ENCODE data around the gene MCC. TPM values are rescaled to one million over a fixed set of nuclear protein-coding genes. Genes with fewer than 3 reads are reported as not detected.

Gene MCC
- total RNA-seq, 1 donor from 2014 or later: 20.6 TPM

DNA sequence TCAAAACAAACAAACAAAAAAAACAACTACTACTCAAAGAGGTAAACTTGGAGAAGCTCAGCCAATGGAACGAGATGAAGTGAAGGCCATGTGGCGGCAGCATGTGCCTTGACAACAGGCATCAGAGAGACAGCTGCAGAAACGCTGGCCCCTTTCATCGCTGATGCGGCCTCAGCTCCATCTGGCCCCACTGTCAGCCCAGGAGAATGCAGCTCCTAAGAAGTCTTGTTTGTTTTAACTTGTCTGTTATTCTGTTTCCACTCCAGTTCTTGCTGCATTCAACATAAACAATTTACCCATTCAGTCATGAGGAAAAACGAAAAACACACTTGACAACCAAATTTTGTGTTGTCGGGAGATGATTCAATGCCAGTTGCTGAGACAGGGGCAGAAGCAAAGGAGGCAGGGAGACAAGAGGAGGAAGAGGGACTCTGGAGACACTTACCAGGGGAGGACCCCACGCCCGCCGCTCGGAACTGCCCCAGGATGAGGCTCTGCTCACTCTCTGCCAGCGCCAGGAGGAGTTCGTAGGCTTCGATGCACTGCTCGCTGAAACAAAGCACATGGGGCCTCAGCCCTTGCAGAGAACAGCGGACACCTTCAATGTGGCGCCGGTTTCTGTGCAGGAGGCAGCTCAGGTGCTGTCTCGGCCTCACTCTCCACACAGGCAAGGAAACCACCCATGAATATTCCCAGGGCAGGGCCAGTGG is 420.5 kb downstream of the MCC start:
- no peak overlapping the region for H3K27ac ChIP-seq
- TF ChIP-seq, protein P1, sequence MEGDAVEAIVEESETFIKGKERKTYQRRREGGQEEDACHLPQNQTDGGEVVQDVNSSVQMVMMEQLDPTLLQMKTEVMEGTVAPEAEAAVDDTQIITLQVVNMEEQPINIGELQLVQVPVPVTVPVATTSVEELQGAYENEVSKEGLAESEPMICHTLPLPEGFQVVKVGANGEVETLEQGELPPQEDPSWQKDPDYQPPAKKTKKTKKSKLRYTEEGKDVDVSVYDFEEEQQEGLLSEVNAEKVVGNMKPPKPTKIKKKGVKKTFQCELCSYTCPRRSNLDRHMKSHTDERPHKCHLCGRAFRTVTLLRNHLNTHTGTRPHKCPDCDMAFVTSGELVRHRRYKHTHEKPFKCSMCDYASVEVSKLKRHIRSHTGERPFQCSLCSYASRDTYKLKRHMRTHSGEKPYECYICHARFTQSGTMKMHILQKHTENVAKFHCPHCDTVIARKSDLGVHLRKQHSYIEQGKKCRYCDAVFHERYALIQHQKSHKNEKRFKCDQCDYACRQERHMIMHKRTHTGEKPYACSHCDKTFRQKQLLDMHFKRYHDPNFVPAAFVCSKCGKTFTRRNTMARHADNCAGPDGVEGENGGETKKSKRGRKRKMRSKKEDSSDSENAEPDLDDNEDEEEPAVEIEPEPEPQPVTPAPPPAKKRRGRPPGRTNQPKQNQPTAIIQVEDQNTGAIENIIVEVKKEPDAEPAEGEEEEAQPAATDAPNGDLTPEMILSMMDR (IDR thresholded peaks at IDR 0.05): no peak
- H3K4me3 ChIP-seq: no peak overlapping the region
- H3K9me3 ChIP-seq: no peaks in the 10 kb centered on the region
- intact Hi-C loops (cut with DNase I): no loop called here
- no peaks in the 10 kb centered on the region for H3K4me1 ChIP-seq
- peaks cover 28% of the 10 kb centered on the region for H3K36me3 ChIP-seq
- no peaks in the 10 kb centered on the region for H3K27me3 ChIP-seq (ENCODE audit: low read depth)
- ATAC-seq: no peak
- DNase-seq: no peak

DNA sequence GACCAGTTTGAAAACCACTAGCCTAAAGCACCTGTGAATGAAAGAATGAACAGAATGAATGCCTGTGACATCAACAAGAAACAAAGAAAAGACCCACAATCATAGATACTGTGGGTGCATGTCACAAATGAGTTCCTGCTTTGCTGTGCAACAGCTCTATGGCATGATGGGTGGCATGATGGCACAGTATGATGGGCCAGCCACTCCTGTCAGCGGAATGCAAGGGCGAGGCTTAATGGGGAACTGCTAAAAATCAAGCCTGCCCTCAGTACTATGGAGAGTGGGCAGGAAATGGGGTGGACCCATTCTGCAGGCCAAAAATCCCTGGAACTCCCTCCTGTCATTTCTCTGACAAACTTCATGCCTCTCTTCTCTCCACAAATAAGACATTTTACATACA is 422.6 kb downstream of the MCC start:
- Histone ChIP-seq H3K36me3 (peaks cover 31% of the 10 kb centered on the region), H3K27ac (no peak overlapping the region), H3K4me3 (no peak overlapping the region), H3K4me1 (no peaks in the 10 kb centered on the region), H3K9me3 (no peaks in the 10 kb centered on the region), H3K27me3 (ENCODE audit: low read depth) (no peaks in the 10 kb centered on the region)
- intact Hi-C loops (cut with DNase I): no loop called here
- ATAC-seq: no peak
- TF ChIP-seq, protein P1 (IDR thresholded peaks at IDR 0.05): no peak
- no peak for DNase-seq

DNA sequence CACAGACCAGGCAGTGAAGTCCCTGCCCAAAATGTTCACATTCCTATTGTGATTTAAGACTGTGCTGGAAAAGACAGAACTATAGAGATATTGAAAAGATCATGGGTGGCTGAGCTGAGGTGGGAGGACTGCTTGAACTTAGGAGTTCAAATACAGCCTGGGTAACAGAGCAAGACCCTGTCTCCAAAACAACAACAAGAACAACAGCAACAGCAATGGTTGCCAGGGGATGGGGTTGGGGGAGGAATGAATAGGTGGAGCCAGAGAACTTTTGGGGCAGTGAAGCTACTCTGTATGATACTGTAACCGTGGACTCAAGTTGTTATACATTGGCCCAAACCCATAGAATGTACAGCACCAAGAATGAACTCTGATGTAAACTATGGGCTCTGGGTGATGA is 423.4 kb downstream of the MCC start:
- H3K27ac ChIP-seq: no peak overlapping the region
- peaks cover under 1% of the 10 kb centered on the region for H3K4me1 ChIP-seq
- DNase-seq: no peak
- H3K27me3 ChIP-seq (ENCODE audit: low read depth): no peaks in the 10 kb centered on the region
- intact Hi-C loops (cut with DNase I): no loop called here
- TF ChIP-seq, protein P1 (IDR thresholded peaks at IDR 0.05): no peak
- H3K36me3 ChIP-seq: peaks cover 31% of the 10 kb centered on the region
- no peak for ATAC-seq
- H3K9me3 ChIP-seq: no peaks in the 10 kb centered on the region
- no peak overlapping the region for H3K4me3 ChIP-seq

DNA sequence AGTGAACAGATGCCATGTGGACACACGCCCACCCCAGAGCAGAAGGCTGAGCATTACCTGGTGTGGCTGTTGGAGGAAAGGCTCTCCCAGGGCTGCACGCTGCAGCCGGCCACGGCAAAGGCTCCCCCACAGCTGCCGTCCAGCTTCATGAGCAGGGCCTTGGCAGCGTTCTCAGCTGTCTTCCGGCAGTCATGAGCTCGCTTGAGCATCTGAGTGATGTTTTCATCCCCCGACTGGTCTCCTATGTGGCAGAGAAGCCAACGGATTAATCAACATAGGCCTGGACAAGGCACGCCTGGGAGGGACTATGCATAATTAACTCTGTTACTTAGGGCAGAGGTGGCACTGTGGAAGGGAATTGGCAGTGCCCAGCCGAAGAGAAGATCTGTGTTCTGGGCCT is 424.3 kb downstream of the MCC start:
- intact Hi-C loops (cut with DNase I): no loop called here
- no peaks in the 10 kb centered on the region for H3K9me3 ChIP-seq
- no peaks in the 10 kb centered on the region for H3K27me3 ChIP-seq (ENCODE audit: low read depth)
- TF ChIP-seq, protein P1 (IDR thresholded peaks at IDR 0.05): no peak
- peaks cover 35% of the 10 kb centered on the region for H3K36me3 ChIP-seq
- ATAC-seq (no peak), DNase-seq (no peak)
- H3K4me1 ChIP-seq: peaks cover 6% of the 10 kb centered on the region
- H3K27ac ChIP-seq: no peak overlapping the region
- no peak overlapping the region for H3K4me3 ChIP-seq

DNA sequence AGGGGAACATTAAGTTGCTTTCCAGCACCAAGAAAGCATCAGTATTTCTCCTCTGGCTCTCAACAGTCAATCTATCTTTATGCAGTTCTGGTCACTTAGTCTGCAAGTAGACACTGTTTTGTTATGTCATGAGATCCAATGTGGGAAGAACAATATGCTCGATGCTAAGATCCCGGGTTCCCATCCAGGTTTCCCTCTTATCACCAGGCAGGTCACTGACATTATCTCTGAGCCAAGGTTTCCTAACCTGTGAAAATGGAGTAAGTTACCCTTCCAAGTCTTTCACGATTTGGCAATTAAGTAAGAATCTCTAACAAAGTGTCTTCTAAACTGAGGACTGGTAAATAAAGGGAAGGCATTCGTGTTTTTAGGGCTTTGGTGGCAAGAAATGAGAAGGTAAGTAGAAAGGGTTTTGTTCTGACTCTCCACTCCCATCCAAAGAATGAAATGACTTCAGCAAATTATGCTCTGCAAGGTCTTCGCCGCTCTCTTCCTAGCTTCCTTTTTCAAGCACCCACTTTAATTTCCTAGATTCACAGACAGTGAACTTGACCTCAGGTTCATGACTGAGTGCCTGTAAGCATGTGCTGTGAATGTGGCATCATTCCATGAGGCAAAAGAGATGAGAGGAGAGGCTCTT is 425.3 kb downstream of the MCC start:
- DNase-seq (no peak), ATAC-seq (no peak)
- intact Hi-C loops (cut with DNase I): no loop called here
- peaks cover 6% of the 10 kb centered on the region for H3K4me1 ChIP-seq
- TF ChIP-seq, protein P1 (IDR thresholded peaks at IDR 0.05): no peak
- H3K36me3 ChIP-seq: peaks cover 34% of the 10 kb centered on the region
- H3K27me3 ChIP-seq (ENCODE audit: low read depth): no peaks in the 10 kb centered on the region
- H3K9me3 ChIP-seq: no peaks in the 10 kb centered on the region
- H3K4me3 ChIP-seq: no peak overlapping the region
- no peak overlapping the region for H3K27ac ChIP-seq
